GM12874 (cell line): ENCODE results near the gene DGKQ.

Experiments
- TF ChIP-seq, protein P1 (sequence below): IDR thresholded peaks from 2 replicates; pipeline ENCODE4 v1.5.1; 2011; ENCODE audit warnings: low read depth, mild to moderate bottlenecking, control low read depth, low read length, moderate library complexity; ENCODE audit not compliant: insufficient read depth

The DGKQ gene

DNA sequence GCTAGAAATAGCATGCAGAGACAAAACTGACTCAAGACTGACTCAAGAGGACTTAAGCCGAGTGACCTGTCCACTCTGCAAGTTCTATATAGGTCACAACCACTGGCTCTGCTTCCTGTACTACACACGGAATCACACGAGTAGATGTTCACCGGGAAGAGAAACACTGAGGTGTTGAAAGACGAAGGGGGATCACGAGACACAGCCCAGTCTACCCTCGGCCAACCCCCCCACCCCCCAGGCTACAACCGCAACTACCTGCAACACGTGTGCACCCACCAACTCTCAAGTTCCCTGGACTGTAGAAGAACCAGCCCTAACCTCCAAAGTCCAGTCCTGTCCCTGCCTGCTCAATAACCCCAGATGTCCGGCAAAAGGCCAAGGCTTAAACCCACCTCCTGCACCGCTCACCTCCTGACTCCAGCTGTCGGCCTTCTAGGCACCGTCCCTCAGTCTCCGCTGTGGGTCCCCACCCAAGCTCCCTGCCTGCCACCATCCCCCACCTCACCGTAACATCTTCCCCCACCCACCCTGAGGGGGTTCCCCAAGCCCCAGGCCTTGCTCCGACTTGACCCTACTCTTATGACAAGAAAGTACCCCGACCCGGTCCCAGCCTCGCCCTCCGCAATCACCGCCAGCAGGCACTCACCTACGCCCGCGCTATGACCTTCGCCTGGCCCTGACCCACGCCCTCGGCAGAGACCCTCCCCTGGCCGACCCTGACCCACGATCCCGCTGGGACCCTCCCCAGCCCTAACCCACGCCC is 42.0 kb downstream of the DGKQ start:
- TF ChIP-seq, protein P1, sequence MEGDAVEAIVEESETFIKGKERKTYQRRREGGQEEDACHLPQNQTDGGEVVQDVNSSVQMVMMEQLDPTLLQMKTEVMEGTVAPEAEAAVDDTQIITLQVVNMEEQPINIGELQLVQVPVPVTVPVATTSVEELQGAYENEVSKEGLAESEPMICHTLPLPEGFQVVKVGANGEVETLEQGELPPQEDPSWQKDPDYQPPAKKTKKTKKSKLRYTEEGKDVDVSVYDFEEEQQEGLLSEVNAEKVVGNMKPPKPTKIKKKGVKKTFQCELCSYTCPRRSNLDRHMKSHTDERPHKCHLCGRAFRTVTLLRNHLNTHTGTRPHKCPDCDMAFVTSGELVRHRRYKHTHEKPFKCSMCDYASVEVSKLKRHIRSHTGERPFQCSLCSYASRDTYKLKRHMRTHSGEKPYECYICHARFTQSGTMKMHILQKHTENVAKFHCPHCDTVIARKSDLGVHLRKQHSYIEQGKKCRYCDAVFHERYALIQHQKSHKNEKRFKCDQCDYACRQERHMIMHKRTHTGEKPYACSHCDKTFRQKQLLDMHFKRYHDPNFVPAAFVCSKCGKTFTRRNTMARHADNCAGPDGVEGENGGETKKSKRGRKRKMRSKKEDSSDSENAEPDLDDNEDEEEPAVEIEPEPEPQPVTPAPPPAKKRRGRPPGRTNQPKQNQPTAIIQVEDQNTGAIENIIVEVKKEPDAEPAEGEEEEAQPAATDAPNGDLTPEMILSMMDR, result no peak

DNA sequence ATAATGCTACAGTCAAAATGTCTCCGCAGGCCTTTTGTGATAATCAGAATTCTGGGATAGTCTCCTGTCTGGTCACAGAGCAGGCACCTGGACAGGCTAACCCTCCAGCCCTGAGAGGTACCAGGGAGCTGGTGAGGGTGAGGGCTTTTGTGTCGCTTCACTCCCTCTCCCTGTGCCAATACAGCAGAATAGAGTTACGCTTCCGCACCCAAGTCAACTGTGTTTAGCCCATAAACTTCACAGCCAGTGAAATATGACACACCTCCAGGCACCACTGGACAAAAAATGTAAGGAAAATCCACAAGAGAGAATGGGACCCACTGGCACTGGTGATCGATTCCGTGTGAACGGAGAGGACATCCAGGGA is 42.6 kb downstream of the DGKQ start:
- TF ChIP-seq, protein P1, result no peak

DNA sequence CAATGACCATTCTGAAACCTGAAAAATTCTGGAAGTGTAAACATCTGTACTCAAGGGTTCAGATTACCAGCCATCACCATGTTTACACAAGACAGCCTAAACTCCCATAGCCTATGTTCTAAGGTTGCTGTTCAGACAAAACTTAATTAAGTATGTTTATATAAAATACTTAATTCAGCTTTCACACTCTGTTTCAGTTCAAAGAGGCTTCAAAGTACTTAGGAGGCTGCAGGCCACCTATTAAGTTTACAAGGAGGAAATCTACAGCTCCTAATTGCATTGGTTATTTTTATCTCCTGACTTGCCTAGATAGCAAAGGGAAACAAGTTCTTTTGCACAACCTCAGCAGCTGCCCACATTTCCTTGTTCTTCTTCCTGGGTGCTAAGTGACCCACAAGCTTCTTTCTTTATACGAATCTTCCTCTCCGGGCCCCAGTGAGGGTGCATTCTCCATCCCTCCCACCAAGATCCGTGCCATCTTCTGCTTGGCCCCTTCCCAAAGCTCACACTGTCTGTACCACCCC is 43.3 kb downstream of the DGKQ start:
- TF ChIP-seq, protein P1, result no peak

DNA sequence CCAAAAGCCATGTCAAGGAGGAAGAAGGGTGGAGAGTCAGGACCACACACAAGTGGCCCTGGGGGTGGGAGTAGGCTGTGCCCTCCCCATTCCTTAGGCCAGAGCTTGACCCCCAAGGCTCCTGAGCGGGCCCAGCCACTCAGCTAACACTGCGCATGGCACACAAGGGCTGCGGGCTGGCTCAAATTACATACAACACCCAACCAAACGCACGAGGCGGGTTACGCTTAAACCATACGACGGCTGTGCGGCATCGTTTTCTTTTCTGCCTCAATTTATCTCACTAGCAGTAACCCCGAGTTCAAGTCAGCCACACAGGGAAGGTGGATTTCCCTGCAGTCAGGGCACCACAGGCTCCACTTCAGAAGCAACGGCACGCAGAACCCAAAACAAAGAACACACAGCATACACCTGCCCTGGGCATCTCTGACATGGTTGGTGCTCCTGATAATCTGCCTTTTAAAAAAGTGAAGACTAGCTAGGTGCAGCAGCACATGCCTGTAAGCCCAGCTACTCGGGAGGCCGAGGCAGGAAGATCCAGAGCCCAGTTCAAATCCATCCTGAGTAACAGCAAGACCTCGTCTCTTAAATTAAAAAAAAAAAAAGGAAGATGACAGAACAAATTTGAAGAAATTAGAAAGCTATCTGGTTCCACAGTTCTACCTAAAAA is 44.1 kb downstream of the DGKQ start:
- TF ChIP-seq, protein P1, result no peak

DNA sequence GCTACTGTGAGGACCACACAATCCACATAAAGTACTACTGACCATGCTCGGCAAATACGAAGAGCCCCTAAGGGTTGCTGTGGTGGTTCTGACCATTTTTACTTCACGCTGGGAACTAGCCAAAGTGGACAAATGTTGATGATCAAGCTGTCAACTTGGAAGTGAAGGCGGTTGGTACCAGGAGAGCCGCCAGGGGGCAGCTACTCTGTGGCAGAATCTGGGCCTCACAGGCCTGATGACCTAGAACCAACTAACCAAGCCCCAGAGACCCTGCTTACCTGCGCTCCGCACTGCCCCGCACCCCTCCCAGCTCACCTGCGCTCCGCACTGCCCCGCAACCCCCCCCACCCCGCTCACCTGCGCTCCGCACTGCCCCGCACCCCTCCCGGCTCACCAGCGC is 46.8 kb downstream of the DGKQ start:
- TF ChIP-seq, protein P1, result peak; percentile 77

DNA sequence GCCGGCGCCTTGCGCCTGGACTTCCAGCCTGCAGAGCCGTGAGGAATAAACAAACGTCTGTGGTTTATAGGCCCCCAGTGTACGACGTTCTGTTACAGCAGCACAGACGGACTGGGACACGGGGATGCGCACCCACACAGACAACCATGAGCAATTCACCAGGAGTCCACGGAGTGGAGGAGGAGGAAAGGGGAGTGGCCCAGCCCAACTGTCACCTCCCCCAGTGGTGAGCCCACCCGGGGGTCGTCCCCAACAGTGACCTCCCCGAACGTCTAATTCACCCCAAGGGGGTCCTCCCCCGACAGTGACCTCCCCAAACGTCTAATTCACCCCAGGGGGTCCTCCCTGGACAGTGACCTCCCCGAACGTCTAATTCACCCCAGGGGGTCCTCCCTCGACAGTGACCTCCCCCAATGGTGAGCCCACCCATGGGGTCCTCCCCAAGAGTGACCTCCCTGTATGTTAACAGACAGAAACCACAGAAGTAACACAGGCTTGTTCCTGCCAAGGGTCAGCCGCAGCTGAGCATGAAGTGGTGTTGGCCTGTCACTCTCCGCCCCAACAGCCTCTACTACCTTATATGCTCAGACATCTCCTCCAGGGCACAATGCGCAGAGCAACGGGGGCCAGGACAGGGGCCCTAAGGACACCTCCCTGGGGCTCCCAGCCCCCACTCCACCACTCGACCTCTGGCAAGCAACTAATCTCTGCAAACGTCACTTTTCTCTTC is 47.4 kb downstream of the DGKQ start:
- TF ChIP-seq, protein P1, result no peak

DNA sequence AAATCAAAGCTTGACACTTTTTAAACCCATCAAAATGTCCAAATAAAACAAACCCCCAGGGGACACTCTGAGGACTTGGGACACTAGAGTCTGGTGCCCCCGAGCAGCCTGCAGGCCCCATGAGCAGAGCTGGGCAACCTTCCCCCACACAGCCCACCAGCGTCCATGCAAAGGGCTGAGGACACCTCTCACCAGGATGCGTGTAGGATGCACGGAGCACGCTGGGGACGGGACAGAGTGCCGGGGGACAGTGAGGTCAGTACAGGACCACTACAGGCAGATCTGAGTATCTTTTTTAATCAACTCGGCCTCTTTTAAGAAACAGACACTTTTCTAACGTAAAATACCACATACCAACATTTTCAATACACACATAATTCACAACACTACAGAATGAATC is 48.2 kb downstream of the DGKQ start:
- TF ChIP-seq, protein P1, result no peak
